ENCODE data around the gene SGSM2. TPM values are rescaled to one million over a fixed set of nuclear protein-coding genes. Genes with fewer than 3 reads are reported as not detected.

Gene SGSM2
- total and polyA plus RNA-seq, 2 experiments from 2014 or later, result 13.7 to 52.4 TPM

DNA sequence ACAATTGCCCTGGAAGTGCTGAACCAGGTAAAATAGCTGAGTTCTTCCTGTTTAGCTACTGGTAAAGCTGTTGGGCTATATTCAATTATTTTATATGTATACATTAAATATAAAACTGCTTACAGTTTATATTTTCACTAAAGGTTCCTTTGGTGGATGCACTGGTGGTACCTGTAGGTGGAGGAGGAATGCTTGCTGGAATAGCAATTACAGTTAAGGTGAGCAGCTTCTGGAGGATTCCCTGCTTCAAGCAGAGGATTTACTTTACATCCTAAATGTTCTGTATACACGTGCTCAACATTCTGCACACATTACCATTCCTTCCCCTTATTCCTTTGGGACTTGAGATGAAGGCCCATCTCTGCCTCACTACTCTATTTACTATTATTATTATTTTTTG lies 15.9 kb upstream of the SGSM2 start (continued):
- TF ChIP-seq, protein P1, sequence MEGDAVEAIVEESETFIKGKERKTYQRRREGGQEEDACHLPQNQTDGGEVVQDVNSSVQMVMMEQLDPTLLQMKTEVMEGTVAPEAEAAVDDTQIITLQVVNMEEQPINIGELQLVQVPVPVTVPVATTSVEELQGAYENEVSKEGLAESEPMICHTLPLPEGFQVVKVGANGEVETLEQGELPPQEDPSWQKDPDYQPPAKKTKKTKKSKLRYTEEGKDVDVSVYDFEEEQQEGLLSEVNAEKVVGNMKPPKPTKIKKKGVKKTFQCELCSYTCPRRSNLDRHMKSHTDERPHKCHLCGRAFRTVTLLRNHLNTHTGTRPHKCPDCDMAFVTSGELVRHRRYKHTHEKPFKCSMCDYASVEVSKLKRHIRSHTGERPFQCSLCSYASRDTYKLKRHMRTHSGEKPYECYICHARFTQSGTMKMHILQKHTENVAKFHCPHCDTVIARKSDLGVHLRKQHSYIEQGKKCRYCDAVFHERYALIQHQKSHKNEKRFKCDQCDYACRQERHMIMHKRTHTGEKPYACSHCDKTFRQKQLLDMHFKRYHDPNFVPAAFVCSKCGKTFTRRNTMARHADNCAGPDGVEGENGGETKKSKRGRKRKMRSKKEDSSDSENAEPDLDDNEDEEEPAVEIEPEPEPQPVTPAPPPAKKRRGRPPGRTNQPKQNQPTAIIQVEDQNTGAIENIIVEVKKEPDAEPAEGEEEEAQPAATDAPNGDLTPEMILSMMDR (conservative IDR thresholded peaks at IDR 0.05; ENCODE audit: low read depth in 2 of 2), result no peak
- TF ChIP-seq CREB1 (CRISPR knock-in tag; IDR thresholded peaks at IDR 0.05; ENCODE audit: low read depth), result no peak
- no peak for TF ChIP-seq JUNB (IDR thresholded peaks at IDR 0.05; ENCODE audit: unreplicated experiment)

DNA sequence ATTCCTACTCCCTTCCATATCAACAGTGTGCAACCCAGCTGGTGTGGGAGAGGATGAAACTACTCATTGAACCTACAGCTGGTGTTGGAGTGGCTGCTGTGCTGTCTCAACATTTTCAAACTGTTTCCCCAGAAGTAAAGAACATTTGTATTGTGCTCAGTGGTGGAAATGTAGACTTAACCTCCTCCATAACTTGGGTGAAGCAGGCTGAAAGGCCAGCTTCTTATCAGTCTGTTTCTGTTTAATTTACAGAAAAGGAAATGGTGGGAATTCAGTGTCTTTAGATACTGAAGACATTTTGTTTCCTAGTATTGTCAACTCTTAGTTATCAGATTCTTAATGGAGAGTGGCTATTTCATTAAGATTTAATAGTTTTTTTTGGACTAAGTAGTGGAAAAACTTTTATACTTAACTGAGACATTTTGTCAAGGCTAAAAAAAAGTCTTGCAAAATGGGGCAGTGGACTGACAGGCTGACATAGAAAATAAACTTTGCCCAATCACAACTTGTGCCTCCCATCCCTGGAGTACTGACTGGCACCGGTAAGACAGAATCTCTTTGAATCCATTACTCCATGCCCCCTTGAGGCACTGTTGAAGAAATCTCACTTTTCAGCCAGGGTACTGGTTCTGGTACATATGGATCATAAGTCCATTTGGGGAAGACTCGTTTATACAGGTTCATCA lies 13.5 kb upstream of the SGSM2 start:
- H3K4me1 Mint-ChIP-seq, result no peaks in the 10 kb centered on the region
- peaks cover 14% of the 10 kb centered on the region; the same call in 1 of the 2 replicates for H3K79me2 ChIP-seq (replicated peaks; ENCODE audit: insufficient read depth)
- H3K4me2 ChIP-seq, result no peak overlapping the region
- no peaks in the 10 kb centered on the region; the same call in 2 of the 3 replicates for H3K9me3 Mint-ChIP-seq
- no peak overlapping the region for H3K4me3 Mint-ChIP-seq
- H3K27me3 ChIP-seq (ENCODE audit: insufficient read depth), result no peaks in the 10 kb centered on the region
- H3K36me3 Mint-ChIP-seq (ENCODE audit: low read depth), result peaks cover 52% of the 10 kb centered on the region
- DNase-seq (ENCODE audit: low spot score) (no peak), ATAC-seq (no peak)
- no peaks in the 10 kb centered on the region for H3K4me1 ChIP-seq (ENCODE audit: insufficient read depth)
- no peak overlapping the region for H3K4me3 ChIP-seq
- H3K27ac ChIP-seq (ENCODE audit: low read depth), result no peak overlapping the region
- H3K27ac Mint-ChIP-seq, result no peak overlapping the region
- peaks cover 58% of the 10 kb centered on the region for H3K36me3 ChIP-seq (ENCODE audit: insufficient read depth)
- H3F3A ChIP-seq (replicated peaks; ENCODE audit: low read depth), result peaks cover 38% of the 10 kb centered on the region
- H3K9me2 ChIP-seq (ENCODE audit: insufficient read depth), result no peaks in the 10 kb centered on the region
- H2AFZ ChIP-seq, result no peak overlapping the region
- H4K20me1 ChIP-seq (replicated peaks; ENCODE audit: insufficient read depth), result peaks cover 35% of the 10 kb centered on the region
- peaks cover 6% of the 10 kb centered on the region for H3K27me3 Mint-ChIP-seq (ENCODE audit: insufficient read depth, low read depth, poor library complexity)
- no peak for TF ChIP-seq ZNF331 (CRISPR knock-in tag; IDR thresholded peaks at IDR 0.05; ENCODE audit: low read depth)
- TF ChIP-seq REST (IDR thresholded peaks at IDR 0.05; ENCODE audit: unreplicated experiment), result no peak
- TF ChIP-seq, protein P2, sequence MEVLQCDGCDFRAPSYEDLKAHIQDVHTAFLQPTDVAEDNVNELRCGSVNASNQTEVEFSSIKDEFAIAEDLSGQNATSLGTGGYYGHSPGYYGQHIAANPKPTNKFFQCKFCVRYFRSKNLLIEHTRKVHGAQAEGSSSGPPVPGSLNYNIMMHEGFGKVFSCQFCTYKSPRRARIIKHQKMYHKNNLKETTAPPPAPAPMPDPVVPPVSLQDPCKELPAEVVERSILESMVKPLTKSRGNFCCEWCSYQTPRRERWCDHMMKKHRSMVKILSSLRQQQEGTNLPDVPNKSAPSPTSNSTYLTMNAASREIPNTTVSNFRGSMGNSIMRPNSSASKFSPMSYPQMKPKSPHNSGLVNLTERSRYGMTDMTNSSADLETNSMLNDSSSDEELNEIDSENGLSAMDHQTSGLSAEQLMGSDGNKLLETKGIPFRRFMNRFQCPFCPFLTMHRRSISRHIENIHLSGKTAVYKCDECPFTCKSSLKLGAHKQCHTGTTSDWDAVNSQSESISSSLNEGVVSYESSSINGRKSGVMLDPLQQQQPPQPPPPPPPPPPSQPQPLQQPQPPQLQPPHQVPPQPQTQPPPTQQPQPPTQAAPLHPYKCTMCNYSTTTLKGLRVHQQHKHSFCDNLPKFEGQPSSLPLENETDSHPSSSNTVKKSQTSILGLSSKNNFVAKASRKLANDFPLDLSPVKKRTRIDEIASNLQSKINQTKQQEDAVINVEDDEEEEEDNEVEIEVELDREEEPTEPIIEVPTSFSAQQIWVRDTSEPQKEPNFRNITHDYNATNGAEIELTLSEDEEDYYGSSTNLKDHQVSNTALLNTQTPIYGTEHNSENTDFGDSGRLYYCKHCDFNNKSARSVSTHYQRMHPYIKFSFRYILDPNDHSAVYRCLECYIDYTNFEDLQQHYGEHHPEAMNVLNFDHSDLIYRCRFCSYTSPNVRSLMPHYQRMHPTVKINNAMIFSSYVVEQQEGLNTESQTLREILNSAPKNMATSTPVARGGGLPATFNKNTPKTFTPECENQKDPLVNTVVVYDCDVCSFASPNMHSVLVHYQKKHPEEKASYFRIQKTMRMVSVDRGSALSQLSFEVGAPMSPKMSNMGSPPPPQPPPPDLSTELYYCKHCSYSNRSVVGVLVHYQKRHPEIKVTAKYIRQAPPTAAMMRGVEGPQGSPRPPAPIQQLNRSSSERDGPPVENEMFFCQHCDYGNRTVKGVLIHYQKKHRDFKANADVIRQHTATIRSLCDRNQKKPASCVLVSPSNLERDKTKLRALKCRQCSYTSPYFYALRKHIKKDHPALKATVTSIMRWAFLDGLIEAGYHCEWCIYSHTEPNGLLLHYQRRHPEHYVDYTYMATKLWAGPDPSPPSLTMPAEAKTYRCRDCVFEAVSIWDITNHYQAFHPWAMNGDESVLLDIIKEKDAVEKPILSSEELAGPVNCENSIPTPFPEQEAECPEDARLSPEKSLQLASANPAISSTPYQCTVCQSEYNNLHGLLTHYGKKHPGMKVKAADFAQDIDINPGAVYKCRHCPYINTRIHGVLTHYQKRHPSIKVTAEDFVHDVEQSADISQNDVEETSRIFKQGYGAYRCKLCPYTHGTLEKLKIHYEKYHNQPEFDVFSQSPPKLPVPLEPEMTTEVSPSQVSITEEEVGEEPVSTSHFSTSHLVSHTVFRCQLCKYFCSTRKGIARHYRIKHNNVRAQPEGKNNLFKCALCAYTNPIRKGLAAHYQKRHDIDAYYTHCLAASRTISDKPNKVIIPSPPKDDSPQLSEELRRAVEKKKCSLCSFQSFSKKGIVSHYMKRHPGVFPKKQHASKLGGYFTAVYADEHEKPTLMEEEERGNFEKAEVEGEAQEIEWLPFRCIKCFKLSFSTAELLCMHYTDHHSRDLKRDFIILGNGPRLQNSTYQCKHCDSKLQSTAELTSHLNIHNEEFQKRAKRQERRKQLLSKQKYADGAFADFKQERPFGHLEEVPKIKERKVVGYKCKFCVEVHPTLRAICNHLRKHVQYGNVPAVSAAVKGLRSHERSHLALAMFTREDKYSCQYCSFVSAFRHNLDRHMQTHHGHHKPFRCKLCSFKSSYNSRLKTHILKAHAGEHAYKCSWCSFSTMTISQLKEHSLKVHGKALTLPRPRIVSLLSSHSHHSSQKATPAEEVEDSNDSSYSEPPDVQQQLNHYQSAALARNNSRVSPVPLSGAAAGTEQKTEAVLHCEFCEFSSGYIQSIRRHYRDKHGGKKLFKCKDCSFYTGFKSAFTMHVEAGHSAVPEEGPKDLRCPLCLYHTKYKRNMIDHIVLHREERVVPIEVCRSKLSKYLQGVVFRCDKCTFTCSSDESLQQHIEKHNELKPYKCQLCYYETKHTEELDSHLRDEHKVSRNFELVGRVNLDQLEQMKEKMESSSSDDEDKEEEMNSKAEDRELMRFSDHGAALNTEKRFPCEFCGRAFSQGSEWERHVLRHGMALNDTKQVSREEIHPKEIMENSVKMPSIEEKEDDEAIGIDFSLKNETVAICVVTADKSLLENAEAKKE (CRISPR knock-in tag; IDR thresholded peaks at IDR 0.05), result no peak
- no peak for TF ChIP-seq STAT1 (IDR thresholded peaks at IDR 0.05; ENCODE audit: unreplicated experiment)
- TF ChIP-seq EZH2phosphoT487 (IDR thresholded peaks at IDR 0.05; ENCODE audit: unreplicated experiment), result no peak
- TF ChIP-seq, protein P3, sequence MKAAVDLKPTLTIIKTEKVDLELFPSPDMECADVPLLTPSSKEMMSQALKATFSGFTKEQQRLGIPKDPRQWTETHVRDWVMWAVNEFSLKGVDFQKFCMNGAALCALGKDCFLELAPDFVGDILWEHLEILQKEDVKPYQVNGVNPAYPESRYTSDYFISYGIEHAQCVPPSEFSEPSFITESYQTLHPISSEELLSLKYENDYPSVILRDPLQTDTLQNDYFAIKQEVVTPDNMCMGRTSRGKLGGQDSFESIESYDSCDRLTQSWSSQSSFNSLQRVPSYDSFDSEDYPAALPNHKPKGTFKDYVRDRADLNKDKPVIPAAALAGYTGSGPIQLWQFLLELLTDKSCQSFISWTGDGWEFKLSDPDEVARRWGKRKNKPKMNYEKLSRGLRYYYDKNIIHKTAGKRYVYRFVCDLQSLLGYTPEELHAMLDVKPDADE (IDR thresholded peaks at IDR 0.05), result no peak
- TF ChIP-seq JUNB (IDR thresholded peaks at IDR 0.05; ENCODE audit: unreplicated experiment), result no peak
- TF ChIP-seq POLR2AphosphoS5 (IDR thresholded peaks at IDR 0.05; ENCODE audit: low read depth), result no peak
- TF ChIP-seq CREB1 (CRISPR knock-in tag; IDR thresholded peaks at IDR 0.05; ENCODE audit: low read depth), result no peak
- no peak for TF ChIP-seq EZH2 (IDR thresholded peaks at IDR 0.05; ENCODE audit: low read depth, unreplicated experiment)
- TF ChIP-seq NANOG (IDR thresholded peaks at IDR 0.05; ENCODE audit: borderline replicate concordance), result no peak
